HL-60/S4 treated with retinoic acid at 250 ng/mL for 4 days and 3 days (cell line): ENCODE measurements around the gene SIPA1.

Experiments used
- in situ Hi-C: fragments of 300-500 bp; cut with MboI; formaldehyde crosslinking; loops from 2 replicates; pipeline ENCODE4 v1.7.0; 2022; ENCODE audit warnings: low sequenced_read_pairs

SIPA1 gene

GRCh38 chr11:65642014-65642671, 4.2 kb downstream of the SIPA1 start:
- in situ Hi-C loops: no loop called here

GRCh38 chr11:65643971-65644370, 6.1 kb downstream of the SIPA1 start:
- in situ Hi-C loops: no loop called here

GRCh38 chr11:65644837-65645236, 6.9 kb downstream of the SIPA1 start:
- in situ Hi-C loops: no loop called here

- in situ Hi-C loops: no loop called here
Observed at GRCh38 chr11:65645710-65646109, 7.8 kb downstream of the SIPA1 start.

- in situ Hi-C loops: no loop called here
Observed at GRCh38 chr11:65646288-65646957, 8.5 kb downstream of the SIPA1 start.

GRCh38 chr11:65646958-65647701, 9.2 kb downstream of the SIPA1 start:
- in situ Hi-C loops: no loop called here

- in situ Hi-C loops: no loop called here
Observed at GRCh38 chr11:65648997-65649493, 11.1 kb downstream of the SIPA1 start.

- in situ Hi-C loops: no loop called here
Observed at GRCh38 chr11:65649656-65650546, 12.0 kb downstream of the SIPA1 start.

GRCh38 chr11:65650547-65651338, 12.8 kb downstream of the SIPA1 start:
- in situ Hi-C loops: no loop called here

GRCh38 chr11:65651339-65651588, 13.4 kb downstream of the SIPA1 start:
- in situ Hi-C loops: no loop called here

- in situ Hi-C loops: no loop called here
Observed at GRCh38 chr11:65651589-65652510, 13.9 kb downstream of the SIPA1 start.

GRCh38 chr11:65652511-65653228, 14.8 kb downstream of the SIPA1 start:
- in situ Hi-C loops: no loop called here

GRCh38 chr11:65653229-65654225, 15.6 kb downstream of the SIPA1 start:
- in situ Hi-C loops: no loop called here

- in situ Hi-C loops: no loop called here
Observed at GRCh38 chr11:65654375-65655349, 16.8 kb downstream of the SIPA1 start.

GRCh38 chr11:65655570-65656332, 17.9 kb downstream of the SIPA1 start:
- in situ Hi-C loops: no loop called here
